Type B pancreatic cell (in vitro differentiated cells): Measurements from ENCODE around the gene TGFB2. TPM values are rescaled to one million over a fixed set of nuclear protein-coding genes. Genes with fewer than 3 reads are reported as not detected.
A peak's percentile ranks its signal among the peaks of the same experiment; 100 is the strongest.

Experiments used
- DNase-seq: peaks from one replicate; pipeline ENCODE4 v3.0.0; 2021; ENCODE audit warnings: mixed read lengths; ENCODE audit not compliant: unreplicated experiment; ENCODE audit errors: extremely low spot score
- H3K27ac Mint-ChIP-seq: 2 replicates; pipeline ENCODE4 v1.8.0; 2021; ENCODE audit warnings: mild to moderate bottlenecking, mixed read lengths
- H3K27me3 Mint-ChIP-seq: 2 replicates; pipeline ENCODE4 v1.8.0; 2021; ENCODE audit warnings: mixed read lengths
- H3K36me3 Mint-ChIP-seq: 2 replicates; pipeline ENCODE4 v1.8.0; 2021; ENCODE audit warnings: mixed read lengths
- H3K4me1 Mint-ChIP-seq: one replicate; pipeline ENCODE4 v1.8.0; 2021; ENCODE audit warnings: mixed read lengths; ENCODE audit not compliant: unreplicated experiment
- H3K4me3 Mint-ChIP-seq: 2 replicates; pipeline ENCODE4 v1.8.0; 2021; ENCODE audit warnings: mild to moderate bottlenecking, mixed read lengths
- H3K9me3 Mint-ChIP-seq: 2 replicates; pipeline ENCODE4 v1.8.0; 2021; ENCODE audit warnings: mixed read lengths
- total RNA-seq: library from RNA; stranded (reverse); gene quantifications from 2 replicates; pipeline ENCODE4 v1.2.1, GENCODE V29; 2021; ENCODE audit warnings: low replicate concordance
- TF ChIP-seq, protein P1 (sequence below): fragments of 200-600 bp; sonication (generic); conservative IDR thresholded peaks from 2 replicates; pipeline ENCODE4 v1.5.0; 2021; ENCODE audit warnings: antibody characterized with exemption, mild to moderate bottlenecking

TGFB2 gene
- total RNA-seq, 1 donor from 2014 or later: 207 TPM

DNA sequence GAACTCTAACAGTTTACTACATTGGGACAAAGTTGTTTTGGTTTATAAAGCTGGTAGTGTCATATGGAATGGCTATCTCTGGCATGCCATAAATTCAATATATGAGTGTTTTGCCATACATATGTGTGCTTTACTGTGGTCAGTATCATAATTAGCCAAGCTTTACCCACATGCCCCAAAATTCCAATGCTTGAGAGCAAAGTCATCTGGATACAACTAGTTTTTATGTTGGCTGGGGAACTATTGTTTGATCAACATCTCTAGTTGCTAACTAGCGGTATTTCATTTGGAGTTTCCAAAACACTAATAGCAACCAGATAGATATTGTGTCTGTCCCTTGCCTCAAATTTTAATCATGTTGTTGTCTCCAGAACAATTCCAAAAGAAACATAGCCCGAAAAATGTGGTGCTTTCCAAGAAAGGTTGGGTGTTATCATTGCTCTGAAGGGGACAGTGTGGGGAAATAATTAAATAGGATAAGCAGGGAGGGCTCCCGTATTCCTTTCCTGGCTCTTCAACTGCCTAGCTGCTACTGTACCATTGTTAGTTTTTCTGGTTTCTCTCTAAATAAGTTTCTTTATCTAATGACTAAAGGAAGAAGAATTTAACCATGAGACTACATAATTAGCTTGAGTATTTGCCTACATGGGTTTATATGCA, 136.1 kb downstream of the TGFB2 start:
- H3K4me3 Mint-ChIP-seq: no peak overlapping the region
- H3K36me3 Mint-ChIP-seq: no peaks in the 10 kb centered on the region
- DNase-seq: no peak
- H3K9me3 Mint-ChIP-seq: peaks cover 5% of the 10 kb centered on the region
- peak overlapping the region; percentile 67 for H3K27ac Mint-ChIP-seq
- H3K27me3 Mint-ChIP-seq: no peaks in the 10 kb centered on the region
- TF ChIP-seq, protein P1, sequence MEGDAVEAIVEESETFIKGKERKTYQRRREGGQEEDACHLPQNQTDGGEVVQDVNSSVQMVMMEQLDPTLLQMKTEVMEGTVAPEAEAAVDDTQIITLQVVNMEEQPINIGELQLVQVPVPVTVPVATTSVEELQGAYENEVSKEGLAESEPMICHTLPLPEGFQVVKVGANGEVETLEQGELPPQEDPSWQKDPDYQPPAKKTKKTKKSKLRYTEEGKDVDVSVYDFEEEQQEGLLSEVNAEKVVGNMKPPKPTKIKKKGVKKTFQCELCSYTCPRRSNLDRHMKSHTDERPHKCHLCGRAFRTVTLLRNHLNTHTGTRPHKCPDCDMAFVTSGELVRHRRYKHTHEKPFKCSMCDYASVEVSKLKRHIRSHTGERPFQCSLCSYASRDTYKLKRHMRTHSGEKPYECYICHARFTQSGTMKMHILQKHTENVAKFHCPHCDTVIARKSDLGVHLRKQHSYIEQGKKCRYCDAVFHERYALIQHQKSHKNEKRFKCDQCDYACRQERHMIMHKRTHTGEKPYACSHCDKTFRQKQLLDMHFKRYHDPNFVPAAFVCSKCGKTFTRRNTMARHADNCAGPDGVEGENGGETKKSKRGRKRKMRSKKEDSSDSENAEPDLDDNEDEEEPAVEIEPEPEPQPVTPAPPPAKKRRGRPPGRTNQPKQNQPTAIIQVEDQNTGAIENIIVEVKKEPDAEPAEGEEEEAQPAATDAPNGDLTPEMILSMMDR: no peak
- H3K4me1 Mint-ChIP-seq: peaks cover 6% of the 10 kb centered on the region

DNA sequence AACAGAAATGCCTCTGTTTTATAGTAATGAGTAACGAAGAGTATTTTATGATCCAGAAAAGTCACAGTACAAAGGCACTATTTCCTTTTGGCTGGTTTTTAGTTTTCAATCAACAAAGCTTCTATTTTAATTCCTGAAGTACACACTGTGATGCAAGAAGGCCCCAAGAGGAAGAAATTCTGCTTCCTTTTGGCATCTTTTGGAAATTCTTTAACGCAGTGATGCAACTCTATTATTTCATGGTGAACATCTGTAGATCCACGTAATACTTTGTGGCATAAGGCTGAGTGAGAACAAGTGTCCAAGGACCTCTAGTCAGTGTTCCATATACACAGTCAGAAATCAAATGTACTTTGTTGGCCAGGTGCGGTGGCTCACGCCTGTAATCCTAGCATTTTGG, 137.5 kb downstream of the TGFB2 start:
- Mint-ChIP-seq H3K9me3 (peaks cover 5% of the 10 kb centered on the region), H3K27me3 (no peaks in the 10 kb centered on the region), H3K4me3 (no peak overlapping the region), H3K36me3 (no peaks in the 10 kb centered on the region), H3K4me1 (peaks cover 6% of the 10 kb centered on the region), H3K27ac (no peak overlapping the region)
- DNase-seq: no peak
- TF ChIP-seq, protein P1: no peak

DNA sequence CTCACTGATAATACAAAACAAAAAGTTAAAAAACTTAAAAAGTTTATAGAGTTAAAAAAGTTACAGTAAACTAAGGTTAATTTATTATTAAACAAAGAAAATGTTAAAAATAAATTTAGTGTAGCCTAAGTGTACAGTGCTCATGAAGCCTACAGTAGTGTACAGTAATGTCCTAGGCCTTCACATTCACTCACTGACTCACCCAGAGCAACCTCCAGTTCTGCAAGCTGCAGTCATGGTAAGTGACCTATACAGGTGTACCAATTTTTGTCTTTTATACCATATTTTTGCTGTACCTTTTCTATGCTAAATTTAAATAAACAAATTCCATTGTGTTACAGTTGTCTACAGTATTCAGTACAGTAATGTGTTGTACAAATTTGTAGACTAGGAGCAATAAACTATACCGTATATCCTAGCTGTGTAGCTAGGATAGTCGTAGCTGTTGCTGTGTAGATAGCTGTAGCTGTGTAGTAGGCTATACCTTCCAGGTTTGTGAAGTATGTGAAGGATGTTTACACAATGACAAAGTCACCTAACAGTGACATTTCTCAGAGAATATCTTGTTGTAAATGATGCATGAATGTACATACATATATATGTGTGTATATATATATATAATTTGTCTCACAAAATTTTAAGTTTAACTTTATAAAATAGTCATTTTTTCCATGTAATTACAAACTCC, 140.2 kb downstream of the TGFB2 start:
- Mint-ChIP-seq H3K27ac (no peak overlapping the region), H3K4me1 (peaks cover 10% of the 10 kb centered on the region), H3K36me3 (no peaks in the 10 kb centered on the region), H3K4me3 (no peak overlapping the region), H3K27me3 (no peaks in the 10 kb centered on the region), H3K9me3 (no peaks in the 10 kb centered on the region)
- TF ChIP-seq, protein P1: no peak
- DNase-seq: no peak

DNA sequence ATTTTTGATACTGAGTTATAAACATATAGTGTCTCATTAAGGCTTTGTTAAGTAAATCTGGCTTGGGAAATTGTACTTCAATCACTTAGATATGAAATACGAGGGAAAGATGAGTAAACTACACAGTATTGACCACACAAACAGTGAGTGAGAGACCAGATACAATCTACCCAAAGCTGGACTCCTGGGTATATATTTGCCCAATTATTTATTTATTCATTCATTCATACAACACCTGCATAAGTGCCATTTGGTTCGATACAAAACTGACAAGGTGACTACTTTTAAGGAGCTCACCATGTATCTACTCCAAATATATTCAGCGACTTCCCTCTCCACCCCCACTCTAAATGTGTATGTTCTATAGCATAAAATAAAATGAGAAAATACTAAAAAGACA, 143.4 kb downstream of the TGFB2 start:
- no peaks in the 10 kb centered on the region for H3K36me3 Mint-ChIP-seq
- no peaks in the 10 kb centered on the region for H3K9me3 Mint-ChIP-seq
- TF ChIP-seq, protein P1: no peak
- H3K27me3 Mint-ChIP-seq: no peaks in the 10 kb centered on the region
- peaks cover 9% of the 10 kb centered on the region for H3K4me1 Mint-ChIP-seq
- no peak overlapping the region for H3K27ac Mint-ChIP-seq
- DNase-seq: no peak
- no peak overlapping the region for H3K4me3 Mint-ChIP-seq

DNA sequence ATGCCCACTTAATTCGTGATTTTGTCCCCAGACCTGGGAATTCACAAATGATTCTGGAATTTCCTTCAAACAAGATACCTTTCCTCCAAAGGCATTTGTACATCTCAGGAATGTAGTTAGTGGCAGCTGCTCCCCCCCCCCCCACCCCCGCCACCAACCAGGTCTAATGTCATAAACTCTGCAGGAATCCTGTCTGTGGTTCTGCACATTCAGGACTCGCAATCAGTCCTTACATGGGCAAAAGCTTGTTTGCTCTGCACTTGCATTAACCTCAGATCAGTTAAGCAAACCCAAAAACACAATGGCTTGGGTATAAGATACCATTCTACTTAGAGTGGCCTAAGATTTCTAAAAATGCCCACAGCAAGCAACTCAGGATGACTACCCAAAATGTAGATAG, 143.8 kb downstream of the TGFB2 start:
- H3K27ac Mint-ChIP-seq: no peak overlapping the region
- no peak for DNase-seq
- peaks cover 11% of the 10 kb centered on the region for H3K4me1 Mint-ChIP-seq
- no peaks in the 10 kb centered on the region for H3K27me3 Mint-ChIP-seq
- H3K4me3 Mint-ChIP-seq: no peak overlapping the region
- TF ChIP-seq, protein P1: no peak
- H3K9me3 Mint-ChIP-seq: no peaks in the 10 kb centered on the region
- H3K36me3 Mint-ChIP-seq: no peaks in the 10 kb centered on the region
